Transverse colon (tissue), 4 donors: ENCODE results near the gene DNAJA2. TPM values are rescaled to one million over a fixed set of nuclear protein-coding genes. Genes with fewer than 3 reads are reported as not detected.

Experiments
- DNase-seq: peaks from one replicate; pipeline ENCODE4 v3.0.0-alpha.2; 2019
- H3K27ac ChIP-seq, 4 donors: fragments of 200-600 bp; sonication (generic); 2 replicates each; pipeline ENCODE4 v1.5.1; 2016 to 2018; ENCODE audit warnings: inconsistent platforms in 4 of 4
- H3K27me3 ChIP-seq: fragments of 200-600 bp; sonication (generic); 2 replicates; pipeline ENCODE4 v1.5.1; 2017; ENCODE audit warnings: inconsistent platforms
- H3K36me3 ChIP-seq, 4 donors: fragments of 200-600 bp; sonication (generic); 2 replicates each; pipeline ENCODE4 v1.5.1; 2017 to 2019; ENCODE audit warnings: inconsistent platforms in 4 of 4
- H3K4me1 ChIP-seq, 4 donors: fragments of 200-600 bp; sonication (generic); 2 replicates each; pipeline ENCODE4 v1.5.1; 2017 to 2020; ENCODE audit warnings: inconsistent platforms in 4 of 4
- H3K4me3 ChIP-seq, 4 donors: fragments of 200-600 bp; sonication (generic); 1 replicate in 1 of 4; 2 replicates in 3 of 4; pipeline versions ENCODE4 v1.5.1 to v1.6.1; 2017 to 2019; ENCODE audit warnings: inconsistent platforms in 4 of 4
- H3K9me3 ChIP-seq, 2 donors: fragments of 200-600 bp; sonication (generic); 2 replicates each; pipeline ENCODE4 v1.5.1; 2017 to 2019; ENCODE audit warnings: inconsistent platforms in 2 of 2
- CTCF ChIP-seq, 5 experiments: fragments of 200-600 bp in 3 of 5; fragments of 450-650 bp in 2 of 5; sonication (generic) in 3 of 5; IDR thresholded peaks; 1 replicate in 2 of 5; 2 replicates in 3 of 5; pipeline ENCODE4 v1.5.1; 2016 to 2017; ENCODE audit warnings: antibody characterized with exemption in 5 of 5, inconsistent platforms in 3 of 5, mild to moderate bottlenecking in 2 of 5, moderate library complexity in 1 of 5
- EP300 ChIP-seq: sonication (generic); formaldehyde crosslinking; IDR thresholded peaks from one replicate; pipeline ENCODE4 v1.6.1; 2017; ENCODE audit warnings: antibody characterized with exemption, low read depth
- POLR2A ChIP-seq: fragments of 450-650 bp; IDR thresholded peaks from one replicate; pipeline ENCODE4 v1.6.1; 2016; ENCODE audit warnings: antibody characterized with exemption, mild to moderate bottlenecking, moderate library complexity
- POLR2AphosphoS5 ChIP-seq, 3 donors: sonication (generic); formaldehyde crosslinking; IDR thresholded peaks; one replicate each; pipeline ENCODE4 v1.6.1; 2016; ENCODE audit warnings: antibody characterized with exemption in 3 of 3
- WGBS, 2 donors: methylation state at CpG; one replicate each; pipeline ENCODE4 v1.1.5; 2018; ENCODE audit warnings: low coverage in 1 of 2; 5-methylcytosine and 5-hydroxymethylcytosine counted together
- in situ Hi-C, 4 donors: fragments of 200-750 bp; cut with MboI; loops; one replicate each; pipeline versions ENCODE4 v1.15.0 to v1.15.1; 2017; ENCODE audit warnings: low sequenced_read_pairs in 3 of 4, low pct_ligation_motif_present in 1 of 4, low pct_unique_long_range_greater_than_20kb in 1 of 4
- intact Hi-C: fragments of 100-400 bp; cut with DNase I; formaldehyde crosslinking; loops from one replicate; pipeline ENCODE4 v1.15.1; 2023; ENCODE audit warnings: low total_unique reads
- total RNA-seq, 4 donors: library from RNA; depleted of rRNA; stranded (reverse); fragments of >200 nt; gene quantifications; one replicate each; pipeline ENCODE4 v1.1.0, GENCODE V29; 2016

The DNAJA2 gene
- total RNA-seq, 4 donors from 2014 or later = 17.1 to 53.2 (median 39.2) TPM

- H3K9me3 ChIP-seq = no peaks in the 10 kb centered on the region
- no peaks in the 10 kb centered on the region for H3K36me3 ChIP-seq
- no peaks in the 10 kb centered on the region for H3K27me3 ChIP-seq
- DNase-seq = no peak
- no peak overlapping the region for H3K4me3 ChIP-seq
- peak overlapping the region in 1 of 4 donors; percentile 17 for H3K27ac ChIP-seq
- intact Hi-C loops (no loop called here), in situ Hi-C loops (no loop called here)
- peaks cover 0 to 25% (median 10%) of the 10 kb centered on the region in 4 donors for H3K4me1 ChIP-seq
- TF ChIP-seq POLR2AphosphoS5 (IDR thresholded peaks at IDR 0.05) = no peak
- TF ChIP-seq EP300 = no peak
- no peak for TF ChIP-seq CTCF (IDR thresholded peaks at IDR 0.05)
- TF ChIP-seq POLR2A = no peak
- WGBS, 2 donors = 81% methylated on average over 10 of the region's 10 CpGs; no CpG with 5 or more reads in 1 of the 2 donors
These were observed 51.2 kb downstream of the DNAJA2 start for GRCh38 chr16:46922239-46922638.

- Histone ChIP-seq H3K36me3 (no peaks in the 10 kb centered on the region), H3K27ac (peak overlapping the region in 2 of 4 donors; percentile 33 to 40), H3K4me1 (peaks cover 0 to 25% (median 10%) of the 10 kb centered on the region in 4 donors), H3K9me3 (no peaks in the 10 kb centered on the region), H3K27me3 (no peaks in the 10 kb centered on the region), H3K4me3 (no peak overlapping the region)
- peak; percentile 64 for DNase-seq
- intact Hi-C loops = no loop called here
- 44 to 70% methylated on average over 7 to 9 of the region's 9 CpGs for WGBS, 2 donors
- in situ Hi-C loops = no loop called here
- TF ChIP-seq POLR2AphosphoS5 (IDR thresholded peaks at IDR 0.05) (no peak), CTCF (IDR thresholded peaks at IDR 0.05) (no peak), EP300 (no peak), POLR2A (no peak)
These were observed 52.9 kb downstream of the DNAJA2 start for GRCh38 chr16:46920402-46921068.

GRCh38 chr16:46918905-46919792, 54.3 kb downstream of the DNAJA2 start:
- WGBS, 2 donors = 40 to 41% methylated on average over 9 to 21 of the region's 21 CpGs
- H3K27ac ChIP-seq = no peak overlapping the region
- no peaks in the 10 kb centered on the region for H3K9me3 ChIP-seq
- no peaks in the 10 kb centered on the region for H3K27me3 ChIP-seq
- H3K4me1 ChIP-seq = peaks cover 0 to 25% (median 10%) of the 10 kb centered on the region in 4 donors
- in situ Hi-C loops (no loop called here), intact Hi-C loops (no loop called here)
- no peaks in the 10 kb centered on the region for H3K36me3 ChIP-seq
- TF ChIP-seq POLR2A (no peak), CTCF (IDR thresholded peaks at IDR 0.05) (no peak), EP300 (no peak), POLR2AphosphoS5 (IDR thresholded peaks at IDR 0.05) (no peak)
- DNase-seq = peak; percentile 22
- no peak overlapping the region for H3K4me3 ChIP-seq

- TF ChIP-seq POLR2AphosphoS5 (IDR thresholded peaks at IDR 0.05) (no peak), EP300 (no peak)
- in situ Hi-C loops (no loop called here), intact Hi-C loops (no loop called here)
- no peak for DNase-seq
- WGBS, 2 donors = 89% methylated on average over 11 of the region's 11 CpGs; no CpG with 5 or more reads in 1 of the 2 donors
- no peak overlapping the region for H3K4me3 ChIP-seq
- peaks cover 0 to 25% (median 10%) of the 10 kb centered on the region in 4 donors for H3K4me1 ChIP-seq
- no peaks in the 10 kb centered on the region for H3K9me3 ChIP-seq
- no peak overlapping the region for H3K27ac ChIP-seq
- H3K27me3 ChIP-seq = no peaks in the 10 kb centered on the region
- no peaks in the 10 kb centered on the region for H3K36me3 ChIP-seq
These were observed 55.1 kb downstream of the DNAJA2 start for GRCh38 chr16:46918400-46918799.
